ENCODE measurements around the gene DCX.

The DCX gene

GRCh38 chrX:111411983-111412382, at the start of gene DCX:
Gene DCX (minus strand): TSS chrX:111412192. CDS start chrX:111410398, 1,794 bp downstream.
- DNase-seq: no peak

DNA sequence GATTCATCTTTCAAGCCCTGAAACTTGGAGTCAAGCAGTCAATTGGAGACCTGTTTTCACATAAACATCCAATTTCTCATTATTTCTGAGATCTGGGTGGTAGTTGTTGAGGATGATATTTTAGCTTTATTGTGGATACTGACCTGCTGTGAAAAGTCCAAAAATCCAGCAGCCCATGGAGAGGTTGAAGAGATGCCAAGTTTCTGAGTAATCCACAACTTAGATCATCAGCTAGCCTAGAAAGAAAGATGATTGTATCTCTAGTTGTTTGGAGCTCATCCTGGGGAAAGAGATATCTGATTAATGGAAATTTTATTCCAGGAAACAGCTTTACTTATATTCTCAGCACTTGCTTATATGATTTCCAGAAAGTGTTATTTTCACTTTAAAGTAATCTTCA, 48.6 kb upstream of the DCX start:
- no peak for DNase-seq

- no peak for DNase-seq
Observed at GRCh38 chrX:111447298-111447697, 35.3 kb upstream of the DCX start.

GRCh38 chrX:111445485-111445884, 33.5 kb upstream of the DCX start:
- DNase-seq: no peak

- DNase-seq: no peak
Observed at GRCh38 chrX:111444881-111445280, 32.9 kb upstream of the DCX start.

- DNase-seq: no peak
Observed at GRCh38 chrX:111443946-111444345, 32.0 kb upstream of the DCX start.

- DNase-seq: no peak
Observed at GRCh38 chrX:111442791-111443190, 30.8 kb upstream of the DCX start.

GRCh38 chrX:111435469-111435868, 23.5 kb upstream of the DCX start:
- no peak for DNase-seq

DNA sequence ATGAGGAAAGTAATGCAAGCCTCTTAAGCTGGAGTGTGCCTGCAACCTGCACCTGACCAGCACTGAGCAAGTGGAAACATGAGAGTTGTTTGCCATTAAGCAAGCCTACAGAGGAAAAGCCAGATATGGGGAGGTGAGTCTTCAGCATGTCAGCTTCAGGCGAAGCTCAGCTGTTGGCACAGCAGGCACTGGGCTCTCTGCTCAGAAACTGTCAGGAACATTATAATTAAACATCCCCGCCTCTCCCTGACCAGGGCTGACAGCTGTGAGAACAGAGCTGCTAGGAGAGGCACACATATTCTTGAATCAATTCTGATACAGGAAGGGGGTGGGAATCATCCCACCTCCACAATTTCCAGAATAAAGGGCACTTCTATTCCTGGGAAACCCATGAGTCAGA, 19.0 kb upstream of the DCX start:
- DNase-seq: no peak

DNA sequence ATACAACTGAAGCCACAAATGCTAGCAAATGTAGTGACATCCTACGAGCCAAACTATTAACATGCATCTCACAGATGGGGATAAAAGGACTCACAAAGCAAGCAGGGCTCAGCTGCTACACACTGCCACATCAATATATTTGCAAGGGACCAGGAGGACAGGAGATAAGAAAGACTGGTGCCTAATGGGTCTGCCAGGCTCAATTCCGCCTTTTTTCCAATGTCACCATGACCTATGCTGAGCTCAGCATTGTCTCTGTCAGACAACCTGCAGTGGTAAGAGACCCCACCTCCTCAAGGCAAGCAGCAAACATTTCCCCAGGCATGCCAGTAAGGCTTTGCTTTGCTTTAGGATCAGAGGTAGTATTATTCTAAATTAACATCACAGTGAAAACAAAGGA, 435 bp downstream of the DCX start:
- DNase-seq: no peak

GRCh38 chrX:111410590-111411078, 1.4 kb downstream of the DCX start:
- no peak for DNase-seq

- no peak for DNase-seq
Observed at GRCh38 chrX:111409326-111409725, 2.7 kb downstream of the DCX start.

DNA sequence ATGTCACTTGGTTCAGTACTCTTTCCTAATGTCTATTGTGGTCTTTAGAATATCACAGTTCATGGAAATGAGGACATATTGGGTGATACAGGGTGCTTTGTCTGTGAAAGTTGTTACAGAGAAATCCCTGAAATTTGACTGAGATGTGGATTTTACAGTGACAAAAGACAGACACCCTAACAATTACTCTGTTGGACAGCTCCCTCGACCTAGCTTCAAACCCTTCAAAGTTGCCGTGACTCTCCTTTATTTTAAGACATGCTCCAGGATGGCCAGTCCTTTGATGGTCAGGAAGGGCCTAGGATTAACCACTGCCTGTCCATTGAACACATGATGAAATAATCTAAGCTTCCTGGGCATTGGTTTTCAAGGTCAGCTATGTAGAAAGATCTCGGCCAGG, 4.0 kb downstream of the DCX start:
- DNase-seq: no peak

- DNase-seq: no peak
Observed at GRCh38 chrX:111402344-111402743, 9.6 kb downstream of the DCX start.

DNA sequence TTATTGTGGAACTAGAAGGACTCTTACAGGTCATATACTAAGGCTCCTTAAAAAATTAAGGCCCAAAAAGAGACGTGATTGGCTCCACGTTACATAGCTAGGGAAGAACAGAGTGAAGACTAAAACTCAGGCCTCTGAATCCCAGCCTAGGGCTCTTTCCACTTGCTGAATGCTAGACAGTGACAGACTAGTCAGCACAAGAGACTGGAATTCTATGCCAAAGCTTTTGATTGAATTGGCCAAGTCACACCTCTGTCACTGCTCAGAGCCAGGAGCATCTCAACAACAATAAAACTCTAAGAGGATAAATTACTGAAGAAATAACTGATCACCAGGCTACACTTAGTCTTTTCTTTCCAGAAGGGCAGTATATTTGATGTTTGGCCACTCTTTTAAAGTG, 16.8 kb downstream of the DCX start:
- no peak for DNase-seq

DNA sequence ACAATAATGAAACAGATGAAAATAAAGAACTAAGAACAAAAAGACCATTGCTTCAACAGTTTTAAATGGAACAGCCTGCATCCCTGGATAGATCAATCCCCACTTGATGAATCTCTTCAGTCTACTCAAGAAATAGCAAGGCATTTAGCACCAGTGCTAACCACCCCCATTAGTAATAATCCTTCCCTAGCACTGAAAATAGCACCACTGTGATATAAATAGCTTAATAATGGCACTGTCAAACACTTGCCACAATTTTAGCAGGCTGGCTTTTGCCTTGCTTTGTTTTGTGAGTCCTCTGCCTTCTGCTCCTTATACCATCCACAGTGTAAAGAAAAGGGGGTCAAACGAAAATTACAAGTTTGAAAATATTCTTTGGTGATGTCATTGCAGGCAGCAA, 17.4 kb downstream of the DCX start:
- DNase-seq: no peak

DNA sequence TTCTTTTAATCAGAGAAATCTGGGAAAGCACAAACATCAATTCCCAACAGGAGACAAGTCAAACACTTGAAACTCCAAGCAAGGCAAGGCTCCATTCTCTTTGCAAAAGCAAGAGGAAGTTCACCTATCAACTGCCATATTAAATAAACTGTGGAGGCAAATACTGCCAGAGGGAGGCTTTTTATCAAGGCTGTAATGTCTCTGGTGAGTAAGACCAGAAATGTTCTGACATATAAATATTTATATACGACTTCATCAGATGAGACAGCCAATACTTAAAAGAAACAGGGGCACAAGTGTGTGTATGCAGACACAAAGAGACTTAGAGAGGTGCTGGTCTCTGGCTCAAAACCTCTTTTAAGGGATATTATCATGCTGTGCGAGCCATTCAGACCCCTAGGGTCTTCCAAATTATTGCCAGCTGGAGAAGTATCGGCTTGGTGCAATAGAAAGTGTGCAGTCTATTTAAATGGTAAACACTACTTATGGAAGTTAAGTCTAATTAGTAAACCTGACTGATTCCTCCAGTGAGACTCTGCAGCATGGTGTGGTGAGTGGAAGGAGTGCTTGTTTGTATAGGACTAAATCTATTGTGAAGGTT, 24.4 kb downstream of the DCX start:
- no peak for DNase-seq

DNA sequence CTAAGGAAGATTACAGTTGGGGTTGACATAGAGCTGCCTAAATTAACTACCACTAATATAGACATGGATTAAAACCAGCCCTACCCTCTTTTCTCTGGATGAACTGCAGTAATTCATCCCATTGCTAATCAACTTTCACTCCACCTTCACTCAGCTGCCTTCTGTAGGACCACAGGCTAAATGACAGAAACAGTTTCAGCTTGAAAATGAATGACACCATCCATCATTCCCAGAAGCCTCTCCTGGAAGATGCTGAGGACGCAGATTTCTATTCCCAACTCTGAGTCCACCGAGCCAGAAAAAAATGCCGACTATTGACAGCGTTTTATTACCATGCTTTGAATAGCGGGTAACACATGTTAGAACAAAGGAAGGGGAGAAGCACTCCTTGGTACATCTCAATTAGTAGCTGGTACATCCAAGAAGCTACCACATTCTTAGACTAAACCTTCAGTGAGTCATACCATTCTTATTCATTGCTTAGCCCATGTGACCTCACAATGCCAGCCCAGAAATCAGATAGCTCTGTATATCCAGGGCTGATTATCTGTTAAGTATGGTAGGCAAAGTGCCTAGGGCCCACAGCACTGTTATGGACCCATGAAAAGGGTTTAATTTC, 25.3 kb downstream of the DCX start:
- no peak for DNase-seq

GRCh38 chrX:111386077-111386476, 25.9 kb downstream of the DCX start:
- no peak for DNase-seq

DNA sequence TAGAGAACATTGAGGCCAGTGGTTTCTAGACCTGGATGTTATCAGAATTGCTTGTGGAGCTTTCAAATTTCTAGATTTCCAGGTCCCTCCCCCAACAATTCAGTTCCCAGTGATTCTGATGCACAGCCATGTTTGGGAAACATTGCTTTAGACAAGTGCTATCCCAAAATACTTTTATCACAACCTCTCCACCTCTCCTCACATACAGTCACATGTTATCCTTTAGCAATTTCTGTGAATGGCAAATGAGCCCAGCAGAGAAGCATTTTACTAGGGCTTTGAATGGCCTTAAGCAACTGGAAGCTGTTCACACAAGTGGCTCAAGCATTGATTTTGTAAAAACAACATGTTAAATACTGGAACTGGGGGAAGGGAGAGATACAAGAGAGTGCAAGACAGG, 29.7 kb downstream of the DCX start:
- DNase-seq: no peak

GRCh38 chrX:111376897-111377578, 35.0 kb downstream of the DCX start:
- no peak for DNase-seq

DNA sequence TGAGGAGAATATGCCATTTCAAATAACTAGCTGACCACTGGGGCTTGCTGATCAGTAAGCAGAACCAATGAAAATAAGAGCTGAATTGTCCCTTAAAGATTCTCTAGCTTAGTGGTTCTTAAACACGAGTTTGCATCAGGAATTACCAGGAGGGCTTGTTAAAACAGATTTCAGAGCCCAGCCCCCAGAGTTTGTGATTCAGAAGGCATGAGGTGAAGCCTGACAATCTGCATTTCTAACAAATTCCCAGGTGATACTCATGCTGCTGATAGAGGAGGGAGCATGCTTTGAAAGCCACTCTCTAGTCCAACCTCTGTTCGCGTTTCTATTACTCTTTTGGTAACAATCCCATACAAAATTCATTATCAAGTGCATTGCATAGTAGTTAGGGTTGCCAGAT, 35.5 kb downstream of the DCX start:
- DNase-seq: no peak

GRCh38 chrX:111375747-111376146, 36.2 kb downstream of the DCX start:
- no peak for DNase-seq

DNA sequence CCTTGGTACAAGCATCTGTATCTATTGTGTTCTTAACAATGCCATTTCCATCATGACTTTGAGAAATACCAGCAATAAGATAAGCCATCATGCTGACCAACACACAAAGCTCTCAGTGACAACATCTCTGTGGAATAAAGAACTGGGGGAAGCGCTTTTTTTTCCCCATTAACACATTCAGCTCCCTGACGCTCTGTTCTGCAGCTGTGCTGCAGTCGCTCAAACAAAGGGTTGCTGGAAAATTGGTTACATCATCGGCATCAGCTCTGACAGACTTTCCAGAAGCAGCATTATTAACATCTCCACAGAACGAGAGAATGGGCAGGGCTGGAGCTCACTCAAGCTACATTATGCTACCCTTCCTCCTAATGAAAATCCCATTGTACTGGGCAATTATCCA, 39.9 kb downstream of the DCX start:
- DNase-seq: no peak

All from activated CD4-positive, CD25-positive, alpha-beta regulatory T cell treated with anti-CD3 and anti-CD28 coated beads, Interleukin-2, amount 50 U/mL, for 72 hours (primary cell).